ENCODE measurements around the gene SP4. TPM values are rescaled to one million over a fixed set of nuclear protein-coding genes. Genes with fewer than 3 reads are reported as not detected.
A peak's percentile ranks its signal among the peaks of the same experiment; 100 is the strongest.
"Not testable (repeated sequence)": the region's sequence is repeated elsewhere in the genome, so short reads cannot be mapped to it uniquely, and the experiment has no call there.

The SP4 gene
- total RNA-seq, 2 donors from 2014 or later: 19.9 to 22.6 TPM

- Mint-ChIP-seq H3K4me3 (no peak overlapping the region), H3K36me3 (no peaks in the 10 kb centered on the region), H3K27me3 (no peaks in the 10 kb centered on the region), H3K9me3 (no peaks in the 10 kb centered on the region), H3K4me1 (ENCODE audit: low read depth in 2 of 2) (no peaks in the 10 kb centered on the region), H3K27ac (no peak overlapping the region)
- no peak for ATAC-seq
- no peak for DNase-seq (ENCODE audit: low spot score)
Measured at GRCh38 chr7:21514062-21514461, 86.2 kb downstream of the SP4 start.

- no peak for ATAC-seq
- no peaks in the 10 kb centered on the region for H3K9me3 Mint-ChIP-seq
- H3K4me1 Mint-ChIP-seq (ENCODE audit: low read depth in 2 of 2): no peaks in the 10 kb centered on the region
- no peaks in the 10 kb centered on the region for H3K36me3 Mint-ChIP-seq
- H3K27me3 Mint-ChIP-seq: peaks cover 2 to 3% of the 10 kb centered on the region in 2 donors
- H3K4me3 Mint-ChIP-seq: no peak overlapping the region
- DNase-seq (ENCODE audit: low spot score): no peak
- no peak overlapping the region for H3K27ac Mint-ChIP-seq
Measured at GRCh38 chr7:21524680-21525079, 96.8 kb downstream of the SP4 start.

GRCh38 chr7:21526007-21526406 is 98.1 kb downstream of the SP4 start:
- H3K27me3 Mint-ChIP-seq: peaks cover 8% of the 10 kb centered on the region in 2 donors
- no peak overlapping the region for H3K27ac Mint-ChIP-seq
- ATAC-seq (no peak), DNase-seq (ENCODE audit: low spot score) (no peak)
- no peaks in the 10 kb centered on the region for H3K9me3 Mint-ChIP-seq
- no peaks in the 10 kb centered on the region for H3K36me3 Mint-ChIP-seq
- H3K4me1 Mint-ChIP-seq (ENCODE audit: low read depth in 2 of 2): no peaks in the 10 kb centered on the region
- H3K4me3 Mint-ChIP-seq: no peak overlapping the region

GRCh38 chr7:21526448-21526847 is 98.6 kb downstream of the SP4 start:
- H3K36me3 Mint-ChIP-seq: no peaks in the 10 kb centered on the region
- H3K4me3 Mint-ChIP-seq: no peak overlapping the region
- no peak overlapping the region for H3K27ac Mint-ChIP-seq
- H3K27me3 Mint-ChIP-seq: peaks cover 8% of the 10 kb centered on the region in 2 donors
- DNase-seq (ENCODE audit: low spot score) (no peak), ATAC-seq (peak in 1 of 2 donors; percentile 28)
- H3K4me1 Mint-ChIP-seq (ENCODE audit: low read depth in 2 of 2): no peaks in the 10 kb centered on the region
- no peaks in the 10 kb centered on the region for H3K9me3 Mint-ChIP-seq

GRCh38 chr7:21532485-21532884 is 104.6 kb downstream of the SP4 start:
- DNase-seq (ENCODE audit: low spot score); H3K4me1 Mint-ChIP-seq (ENCODE audit: low read depth in 2 of 2); H3K27ac Mint-ChIP-seq; H3K36me3 Mint-ChIP-seq; H3K9me3 Mint-ChIP-seq; ATAC-seq; H3K4me3 Mint-ChIP-seq: not testable (repeated sequence)
- H3K27me3 Mint-ChIP-seq: peaks cover 13 to 15% of the 10 kb centered on the region in 2 donors

- H3K36me3 Mint-ChIP-seq; H3K4me3 Mint-ChIP-seq; H3K4me1 Mint-ChIP-seq (ENCODE audit: low read depth in 2 of 2); DNase-seq (ENCODE audit: low spot score); H3K27ac Mint-ChIP-seq; ATAC-seq; H3K9me3 Mint-ChIP-seq: not testable (repeated sequence)
- peaks cover 13 to 15% of the 10 kb centered on the region in 2 donors for H3K27me3 Mint-ChIP-seq
Measured at GRCh38 chr7:21533646-21534045, 105.8 kb downstream of the SP4 start.

- not testable (repeated sequence) for H3K4me3 Mint-ChIP-seq; DNase-seq (ENCODE audit: low spot score); H3K4me1 Mint-ChIP-seq (ENCODE audit: low read depth in 2 of 2); H3K36me3 Mint-ChIP-seq; H3K27ac Mint-ChIP-seq; H3K9me3 Mint-ChIP-seq
- peak in 1 of 2 donors; percentile 15 for ATAC-seq
- peaks cover 26 to 30% of the 10 kb centered on the region in 2 donors for H3K27me3 Mint-ChIP-seq
Measured at GRCh38 chr7:21536445-21537118, 108.7 kb downstream of the SP4 start.

GRCh38 chr7:21538936-21539495 is 111.1 kb downstream of the SP4 start:
- Mint-ChIP-seq H3K9me3 (no peaks in the 10 kb centered on the region), H3K4me3 (no peak overlapping the region), H3K27me3 (peaks cover 31 to 33% of the 10 kb centered on the region in 2 donors), H3K4me1 (ENCODE audit: low read depth in 2 of 2) (peaks cover 0 to 1% of the 10 kb centered on the region in 2 donors), H3K36me3 (no peaks in the 10 kb centered on the region), H3K27ac (no peak overlapping the region)
- ATAC-seq (no peak), DNase-seq (ENCODE audit: low spot score) (no peak)

GRCh38 chr7:21542891-21543527 is 115.1 kb downstream of the SP4 start, which contains the start of gene DNAH11:
Gene DNAH11, plus strand, starts transcription at chr7:21543039. Its CDS starts 207 bp downstream, at chr7:21543246.
- DNase-seq (ENCODE audit: low spot score) (no peak), ATAC-seq (peak; percentile 82 to 85)
- Mint-ChIP-seq H3K36me3 (no peaks in the 10 kb centered on the region), H3K4me1 (ENCODE audit: low read depth in 2 of 2) (peaks cover 0 to 3% of the 10 kb centered on the region in 2 donors), H3K9me3 (no peaks in the 10 kb centered on the region), H3K27ac (no peak within 1 kb of the TSS), H3K27me3 (peaks cover 37 to 64% of the 10 kb centered on the region in 2 donors), H3K4me3 (peak within 1 kb of the TSS; percentile 55)

GRCh38 chr7:21543528-21544302 is 115.8 kb downstream of the SP4 start:
- ATAC-seq (no peak), DNase-seq (ENCODE audit: low spot score) (no peak)
- Mint-ChIP-seq H3K36me3 (no peaks in the 10 kb centered on the region), H3K4me3 (peak overlapping the region; percentile 55), H3K27ac (no peak overlapping the region), H3K27me3 (peaks cover 37 to 64% of the 10 kb centered on the region in 2 donors), H3K4me1 (ENCODE audit: low read depth in 2 of 2) (peaks cover 0 to 3% of the 10 kb centered on the region in 2 donors), H3K9me3 (no peaks in the 10 kb centered on the region)

- Mint-ChIP-seq H3K4me3 (peak overlapping the region; percentile 23), H3K27ac (no peak overlapping the region), H3K4me1 (ENCODE audit: low read depth in 2 of 2) (peaks cover 0 to 3% of the 10 kb centered on the region in 2 donors), H3K27me3 (peaks cover 32 to 64% of the 10 kb centered on the region in 2 donors), H3K9me3 (no peaks in the 10 kb centered on the region), H3K36me3 (no peaks in the 10 kb centered on the region)
- ATAC-seq (no peak), DNase-seq (ENCODE audit: low spot score) (no peak)
Measured at GRCh38 chr7:21544303-21544656, 116.4 kb downstream of the SP4 start.

- DNase-seq (ENCODE audit: low spot score) (no peak), ATAC-seq (no peak)
- Mint-ChIP-seq H3K4me3 (no peak overlapping the region), H3K36me3 (no peaks in the 10 kb centered on the region), H3K27ac (no peak overlapping the region), H3K27me3 (peaks cover 30 to 64% of the 10 kb centered on the region in 2 donors), H3K4me1 (ENCODE audit: low read depth in 2 of 2) (peaks cover 0 to 3% of the 10 kb centered on the region in 2 donors), H3K9me3 (no peaks in the 10 kb centered on the region)
Measured at GRCh38 chr7:21544715-21545114, 116.8 kb downstream of the SP4 start.

- no peak for ATAC-seq
Measured at GRCh38 chr7:21547501-21547900, 119.6 kb downstream of the SP4 start.

More at GRCh38 chr7:21547501-21547900, 119.6 kb downstream of the SP4 start:
- peaks cover 0 to 3% of the 10 kb centered on the region in 2 donors for H3K4me1 Mint-ChIP-seq (ENCODE audit: low read depth in 2 of 2)
- peaks cover 18 to 44% of the 10 kb centered on the region in 2 donors for H3K27me3 Mint-ChIP-seq
- H3K36me3 Mint-ChIP-seq: no peaks in the 10 kb centered on the region
- H3K27ac Mint-ChIP-seq: no peak overlapping the region
- DNase-seq (ENCODE audit: low spot score): no peak
- no peaks in the 10 kb centered on the region for H3K9me3 Mint-ChIP-seq
- H3K4me3 Mint-ChIP-seq: no peak overlapping the region
